GM12865 (cell line): Measurements from ENCODE around the gene ACTR1B.

Experiments used
- DNase-seq: peaks from one replicate; pipeline ENCODE4 v3.0.0; 2010; ENCODE audit warnings: low read depth
- H3K4me3 ChIP-seq: 2 replicates; pipeline ENCODE4 v1.5.1; 2011; ENCODE audit warnings: mild to moderate bottlenecking, low read depth, low read length, control low read depth
- CTCF ChIP-seq: IDR thresholded peaks from 2 replicates; pipeline ENCODE4 v1.5.1; 2011; ENCODE audit warnings: low read length, control low read depth, low read depth, inconsistent platforms; ENCODE audit not compliant: insufficient read depth; ENCODE audit errors: missing control alignments

ACTR1B gene

GRCh38 chr2:97706708-97707345 is 43.0 kb upstream of the ACTR1B start:
- no peak for TF ChIP-seq CTCF
- no peak for DNase-seq
- H3K4me3 ChIP-seq, result no peak overlapping the region

GRCh38 chr2:97706112-97706511 is 42.3 kb upstream of the ACTR1B start:
- TF ChIP-seq CTCF, result no peak
- DNase-seq, result no peak
- H3K4me3 ChIP-seq, result no peak overlapping the region

- H3K4me3 ChIP-seq, result no peak overlapping the region
- DNase-seq, result no peak
- no peak for TF ChIP-seq CTCF
These were observed 41.1 kb upstream of the ACTR1B start for GRCh38 chr2:97704989-97705388.

DNA sequence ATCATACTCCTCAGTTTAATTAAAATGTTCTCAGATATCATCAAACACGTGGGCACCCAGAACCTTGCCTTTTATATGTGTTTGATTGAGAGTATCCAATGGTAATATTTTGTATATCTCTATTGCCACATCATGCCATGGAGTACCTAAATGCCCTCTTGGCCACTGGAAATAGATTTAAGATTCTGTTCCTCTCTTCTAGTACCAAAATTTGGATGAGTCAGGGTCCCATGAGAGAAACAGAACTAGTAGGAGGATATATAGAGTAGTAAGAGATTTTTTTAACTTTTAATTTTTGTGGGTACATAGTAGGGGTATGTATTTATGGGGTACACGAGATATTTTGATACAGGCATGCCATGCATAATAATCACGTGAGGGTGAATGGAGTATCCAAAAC is 39.9 kb upstream of the ACTR1B start:
- no peak for DNase-seq
- no peak for TF ChIP-seq CTCF
- H3K4me3 ChIP-seq, result no peak overlapping the region

GRCh38 chr2:97702731-97703470 is 39.1 kb upstream of the ACTR1B start:
- no peak overlapping the region for H3K4me3 ChIP-seq
- DNase-seq, result no peak
- TF ChIP-seq CTCF, result no peak

DNA sequence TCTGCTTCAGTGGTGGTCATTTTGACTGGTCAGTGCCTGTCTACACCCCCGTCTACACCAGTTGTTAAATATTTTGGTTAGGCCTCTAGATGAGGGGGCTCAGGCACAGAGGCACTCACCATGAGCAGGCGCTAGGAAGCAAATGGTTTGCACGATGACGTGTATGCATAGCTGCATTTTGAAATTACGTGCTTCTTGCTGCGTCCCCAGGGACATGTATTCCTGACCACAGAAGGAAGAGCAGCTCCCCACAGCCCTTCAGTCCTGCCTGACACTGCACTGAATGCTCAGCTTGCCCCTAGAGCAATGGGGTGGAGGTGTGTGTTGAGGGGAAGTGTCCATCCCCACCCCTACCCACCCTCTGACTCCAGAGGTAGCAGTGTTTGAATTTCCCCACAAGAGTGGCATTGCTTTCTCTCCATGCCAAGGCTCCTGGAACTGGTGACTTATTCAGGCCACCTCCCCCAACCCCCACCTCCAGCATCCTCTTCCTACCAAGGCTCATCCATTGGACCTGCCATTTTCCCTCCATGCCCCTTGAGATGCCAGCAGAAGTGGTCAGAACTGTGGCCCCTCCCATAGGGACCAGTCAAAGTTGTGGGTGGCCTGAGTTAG is 38.1 kb upstream of the ACTR1B start:
- no peak for DNase-seq
- no peak for TF ChIP-seq CTCF
- no peak overlapping the region for H3K4me3 ChIP-seq
